HL-60 (cell line): ENCODE data around the gene UBE2D1.

Experiments used
- CTCF ChIP-seq: IDR thresholded peaks from one replicate; pipeline ENCODE4 v1.5.1; 2011; ENCODE audit warnings: low read length, control low read depth, inconsistent platforms; ENCODE audit not compliant: insufficient read depth
- GABPA ChIP-seq: IDR thresholded peaks from 2 replicates; pipeline ENCODE4 v1.6.1; 2012; ENCODE audit warnings: low read depth
- POLR2AphosphoS5 ChIP-seq: IDR thresholded peaks from 2 replicates; pipeline ENCODE4 v1.6.1; 2012; ENCODE audit warnings: low read depth

DNA sequence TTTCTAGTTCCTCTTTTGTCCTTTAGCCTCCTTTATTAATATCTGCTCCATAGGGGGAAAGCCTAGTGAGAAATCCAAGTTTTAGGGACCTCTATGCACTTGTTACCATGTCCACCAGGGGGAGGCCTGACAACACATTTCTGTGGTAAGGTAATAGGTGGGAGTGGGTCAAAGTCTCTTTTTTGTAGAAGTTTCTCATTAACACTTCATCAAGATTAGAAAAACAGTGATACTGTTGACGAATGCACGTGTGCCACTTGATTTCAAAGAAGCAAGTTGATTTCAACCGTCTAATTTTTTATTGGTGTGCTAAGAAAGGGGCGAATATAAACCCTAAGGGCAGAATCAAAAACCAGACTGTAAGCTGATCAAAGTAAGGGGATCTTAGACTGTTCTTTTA, 35.2 kb upstream of the UBE2D1 start:
- TF ChIP-seq CTCF (peak; percentile 56), GABPA (no peak), POLR2AphosphoS5 (no peak)
